NCI-H128 (cell line): ENCODE data around the gene SCAMP2.

Source experiments
- DNase-seq: peaks from one replicate; lab custom pipeline; 2025; ENCODE audit not compliant: unreplicated experiment; lab: John Stamatoyannopoulos, UW

SCAMP2 gene

GRCh38 chr15:74839526-74840395 lies 33.4 kb downstream of the SCAMP2 start:
- DNase-seq, result no peak

- no peak for DNase-seq
These were observed 34.2 kb downstream of the SCAMP2 start for GRCh38 chr15:74838746-74839525.

DNA sequence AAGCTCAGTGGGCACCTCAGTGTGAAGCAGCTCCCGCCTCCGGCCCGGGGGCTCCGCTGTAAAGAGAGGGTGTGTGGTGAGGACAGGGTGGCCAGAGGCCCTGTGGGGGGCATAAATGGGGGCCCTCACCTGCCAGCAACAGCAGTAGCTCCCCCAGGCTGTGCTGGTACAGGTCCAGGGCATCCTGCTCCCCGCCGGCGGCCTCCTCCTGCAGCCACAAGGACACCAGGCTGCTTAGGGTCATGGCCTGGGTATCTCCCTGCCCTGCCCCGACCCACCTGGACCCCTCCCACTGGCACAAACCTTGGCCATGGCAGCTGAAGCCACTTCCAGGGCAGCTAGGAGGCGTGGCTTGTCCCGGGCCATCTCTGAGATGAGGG lies 35.0 kb downstream of the SCAMP2 start:
- no peak for DNase-seq

- DNase-seq, result no peak
These were observed 35.6 kb downstream of the SCAMP2 start for GRCh38 chr15:74837482-74838136.

DNA sequence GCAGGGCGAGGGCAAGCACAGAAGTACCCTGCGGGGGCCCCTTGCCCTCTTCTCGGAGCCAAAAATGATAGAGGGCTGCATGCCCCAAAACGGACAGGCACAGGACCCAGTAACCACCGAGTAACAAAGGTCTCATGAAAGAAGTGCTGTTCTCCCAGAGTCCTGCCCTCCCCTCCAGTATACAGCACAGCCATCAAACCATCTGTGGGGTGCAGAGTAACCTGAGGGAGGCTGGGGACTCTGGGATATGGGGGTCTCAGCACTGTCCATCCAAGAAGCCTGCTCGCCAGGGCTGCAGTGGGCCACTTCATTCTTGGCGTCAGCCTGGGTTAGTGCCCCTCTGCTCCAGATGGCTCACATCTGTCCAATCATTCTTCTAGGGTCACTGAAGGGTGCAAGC lies 36.3 kb downstream of the SCAMP2 start:
- DNase-seq, result no peak

- no peak for DNase-seq
These were observed 37.8 kb downstream of the SCAMP2 start for GRCh38 chr15:74835312-74835823.

DNA sequence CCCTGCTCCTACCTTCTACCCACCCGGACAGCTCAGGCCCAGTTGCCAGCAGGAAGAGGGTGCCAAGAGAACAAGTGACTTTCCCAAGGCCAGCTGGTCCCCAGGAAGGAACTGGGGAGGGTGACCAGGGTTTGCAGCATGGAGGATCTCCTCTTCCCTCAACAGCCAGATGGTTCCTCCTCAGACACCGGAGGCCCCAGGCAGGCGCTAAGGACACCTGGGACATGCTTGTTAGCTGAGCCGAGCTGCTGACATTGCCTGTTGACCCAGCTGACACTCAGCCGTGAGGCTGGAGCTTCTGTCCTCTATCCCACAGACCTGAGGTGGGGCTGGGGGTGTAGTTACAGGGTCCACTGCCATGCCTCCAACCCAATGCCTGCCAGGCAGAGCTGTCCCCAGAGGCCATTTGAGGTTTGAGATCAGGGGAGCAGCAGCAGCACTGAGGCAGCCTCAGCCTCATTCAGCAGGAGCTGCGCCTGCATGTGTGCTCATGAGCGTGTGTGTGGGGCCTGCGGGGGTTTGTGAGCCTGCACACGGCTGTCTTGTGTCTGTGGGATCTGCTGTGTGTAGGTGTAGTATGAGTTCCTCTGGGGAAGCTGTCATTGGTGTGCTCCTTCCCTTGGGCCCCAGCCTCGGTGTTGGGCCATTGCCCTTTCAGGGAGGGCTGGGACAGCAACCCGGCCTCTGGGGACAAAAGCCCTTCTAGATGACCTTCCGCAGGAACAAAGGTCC lies 39.6 kb downstream of the SCAMP2 start:
- no peak for DNase-seq

GRCh38 chr15:74832826-74833225 lies 40.3 kb downstream of the SCAMP2 start:
- no peak for DNase-seq

DNA sequence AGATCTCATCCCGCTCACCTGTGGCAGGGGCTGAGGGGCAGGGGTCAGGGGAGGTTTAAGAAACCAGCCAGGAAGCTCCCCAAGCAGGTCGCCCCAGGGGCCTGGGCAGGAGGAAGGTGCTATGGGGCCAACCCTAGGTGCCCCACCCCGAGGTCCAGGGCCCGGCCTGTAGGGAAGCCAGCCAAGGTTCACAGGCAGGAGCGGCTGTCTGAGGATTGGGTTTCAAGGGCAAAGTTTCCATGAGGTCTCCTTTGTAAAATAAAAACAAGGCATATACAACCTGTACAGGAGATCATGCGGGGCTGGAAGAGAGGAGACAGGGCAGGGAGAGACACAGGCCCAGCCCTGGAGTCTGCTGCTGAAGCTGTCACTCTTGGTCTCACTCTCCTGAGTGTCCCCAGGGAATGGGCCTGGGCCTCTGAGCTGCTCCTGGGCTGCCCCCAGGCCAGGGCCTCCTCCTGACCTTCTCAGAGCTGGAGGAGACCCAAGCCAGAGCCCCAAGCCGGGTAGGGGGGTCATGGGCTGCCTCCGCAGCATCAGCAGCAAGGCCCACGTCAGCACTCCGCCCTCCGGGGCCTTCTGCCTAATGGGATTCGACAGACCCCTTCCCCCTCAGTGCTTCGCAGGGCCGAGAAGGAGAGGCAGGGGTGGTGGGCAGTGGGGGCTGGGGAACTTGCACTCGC lies 41.2 kb downstream of the SCAMP2 start:
- DNase-seq, result no peak

DNA sequence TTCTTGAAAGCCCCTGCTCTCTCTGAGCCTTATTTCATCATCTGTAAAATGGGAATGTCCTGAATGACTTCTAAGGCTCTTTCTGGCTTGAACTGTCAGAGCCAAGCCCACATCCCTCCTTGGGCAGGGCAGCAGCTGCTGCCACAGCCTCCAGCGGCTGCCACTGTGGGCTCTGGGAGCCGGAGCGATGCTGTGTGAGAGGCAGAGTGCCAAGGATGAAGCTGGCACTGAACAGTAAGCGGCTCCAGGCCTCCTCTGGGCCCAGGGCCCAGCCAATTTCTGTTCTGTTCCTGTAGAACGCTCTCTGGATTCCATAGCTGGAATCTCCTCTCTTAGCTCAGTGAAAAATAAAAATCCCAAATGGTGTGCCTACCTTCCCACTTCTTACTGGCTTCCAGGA lies 42.3 kb downstream of the SCAMP2 start:
- no peak for DNase-seq

GRCh38 chr15:74829991-74830390 lies 43.2 kb downstream of the SCAMP2 start:
- DNase-seq, result no peak

- DNase-seq, result no peak
These were observed 43.7 kb downstream of the SCAMP2 start for GRCh38 chr15:74829486-74829885.

- no peak for DNase-seq
These were observed 44.3 kb downstream of the SCAMP2 start for GRCh38 chr15:74828835-74829234.

GRCh38 chr15:74827614-74828013 lies 45.6 kb downstream of the SCAMP2 start:
- DNase-seq, result no peak

- no peak for DNase-seq
These were observed 46.2 kb downstream of the SCAMP2 start for GRCh38 chr15:74826921-74827320.

- no peak for DNase-seq
These were observed 46.8 kb downstream of the SCAMP2 start, which contains the start of gene CPLX3 for GRCh38 chr15:74826364-74826819. Gene CPLX3, plus strand, starts transcription at chr15:74826627. Its CDS starts 77 bp downstream, at chr15:74826704.

- no peak for DNase-seq
These were observed 47.3 kb downstream of the SCAMP2 start for GRCh38 chr15:74825866-74826265.

- DNase-seq, result no peak
These were observed 48.2 kb downstream of the SCAMP2 start for GRCh38 chr15:74824976-74825375.

DNA sequence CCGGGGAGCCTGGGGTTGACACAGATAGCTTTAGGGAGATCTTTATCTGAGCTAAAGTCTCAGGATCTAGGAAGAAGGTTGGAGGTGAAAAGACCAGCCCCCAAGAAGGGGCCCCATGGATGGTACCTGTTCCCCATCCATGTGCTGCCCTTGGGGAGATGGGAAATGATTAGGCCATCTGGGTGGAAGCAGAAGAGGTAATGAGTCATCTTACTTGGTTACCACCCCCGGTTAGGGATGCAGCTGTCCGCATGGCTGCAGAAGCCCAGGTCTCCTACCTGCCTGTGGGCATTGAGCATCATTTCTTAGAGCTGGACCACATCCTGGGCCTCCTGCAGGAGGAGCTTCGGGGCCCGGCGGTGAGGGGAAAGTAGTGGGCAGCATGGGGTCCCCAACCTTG lies 49.8 kb downstream of the SCAMP2 start:
- no peak for DNase-seq

- DNase-seq, result no peak
These were observed 50.9 kb downstream of the SCAMP2 start for GRCh38 chr15:74822233-74822632.
